Muscle layer of colon (tissue), 2 donors: ENCODE results near the gene METTL6.
A peak's percentile ranks its signal among the peaks of the same experiment; 100 is the strongest.

ENCODE experiments used
- H3K27ac ChIP-seq: one replicate; pipeline ENCODE4 v1.7.0; 2013; ENCODE audit warnings: low read depth, mild to moderate bottlenecking, low read length, moderate library complexity
- H3K27me3 ChIP-seq, 2 donors: one replicate each; pipeline ENCODE4 v1.7.0; 2013; ENCODE audit warnings: low read length in 2 of 2, mild to moderate bottlenecking in 2 of 2; ENCODE audit not compliant: insufficient read depth in 2 of 2, control insufficient read depth in 1 of 2
- H3K36me3 ChIP-seq: one replicate; pipeline ENCODE4 v1.7.0; 2013; ENCODE audit warnings: mild to moderate bottlenecking, low read length; ENCODE audit not compliant: insufficient read depth
- H3K4me1 ChIP-seq: one replicate; pipeline ENCODE4 v1.7.0; 2013; ENCODE audit warnings: mild to moderate bottlenecking, low read length; ENCODE audit not compliant: insufficient read depth
- H3K4me3 ChIP-seq, 2 donors: one replicate each; pipeline ENCODE4 v1.7.0; 2013; ENCODE audit warnings: low read length in 2 of 2, low read depth in 1 of 2, mild to moderate bottlenecking in 1 of 2, moderate library complexity in 1 of 2
- H3K9ac ChIP-seq: one replicate; pipeline ENCODE4 v1.7.0; 2013; ENCODE audit warnings: low read length
- H3K9me3 ChIP-seq: one replicate; pipeline ENCODE4 v1.7.0; 2013; ENCODE audit warnings: mild to moderate bottlenecking, low read length
- donor health status: abdominal sarcoma.
- donor health status: Adenocarcinoma of cecum.

METTL6 gene, protein sequence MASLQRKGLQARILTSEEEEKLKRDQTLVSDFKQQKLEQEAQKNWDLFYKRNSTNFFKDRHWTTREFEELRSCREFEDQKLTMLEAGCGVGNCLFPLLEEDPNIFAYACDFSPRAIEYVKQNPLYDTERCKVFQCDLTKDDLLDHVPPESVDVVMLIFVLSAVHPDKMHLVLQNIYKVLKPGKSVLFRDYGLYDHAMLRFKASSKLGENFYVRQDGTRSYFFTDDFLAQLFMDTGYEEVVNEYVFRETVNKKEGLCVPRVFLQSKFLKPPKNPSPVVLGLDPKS

GRCh38 chr3:15427182-15427880, at the start of gene METTL6, which contains the start of gene EAF1:
Gene METTL6, minus strand, starts transcription at chr3:15427544. Its CDS starts 1,033 bp downstream, at chr3:15426511.
Gene EAF1, plus strand, starts transcription at chr3:15427598. Its CDS starts 182 bp downstream, at chr3:15427780.
- Histone ChIP-seq H3K27me3 (no peaks in the 10 kb centered on the region), H3K4me1 (peaks cover 8% of the 10 kb centered on the region), H3K4me3 (peak within 1 kb of the TSS; percentile 96 to 98), H3K9ac (peak within 1 kb of the TSS; percentile 80), H3K36me3 (peaks cover 17% of the 10 kb centered on the region), H3K9me3 (no peaks in the 10 kb centered on the region), H3K27ac (peak within 1 kb of the TSS; percentile 78)

GRCh38 chr3:15476378-15476777, 49.0 kb upstream of the METTL6 start:
- no peaks in the 10 kb centered on the region for H3K9me3 ChIP-seq
- no peaks in the 10 kb centered on the region for H3K4me1 ChIP-seq
- H3K27ac ChIP-seq = no peak overlapping the region
- H3K9ac ChIP-seq = no peak overlapping the region
- H3K27me3 ChIP-seq = no peaks in the 10 kb centered on the region
- H3K36me3 ChIP-seq = no peaks in the 10 kb centered on the region
- H3K4me3 ChIP-seq = no peak overlapping the region

GRCh38 chr3:15475161-15475560, 47.8 kb upstream of the METTL6 start:
- Histone ChIP-seq H3K27me3 (no peaks in the 10 kb centered on the region), H3K27ac (no peak overlapping the region), H3K4me1 (no peaks in the 10 kb centered on the region), H3K9ac (no peak overlapping the region), H3K9me3 (no peaks in the 10 kb centered on the region), H3K4me3 (no peak overlapping the region), H3K36me3 (no peaks in the 10 kb centered on the region)

- Histone ChIP-seq H3K9me3 (no peaks in the 10 kb centered on the region), H3K27me3 (no peaks in the 10 kb centered on the region), H3K9ac (no peak overlapping the region), H3K4me1 (no peaks in the 10 kb centered on the region), H3K27ac (no peak overlapping the region), H3K36me3 (no peaks in the 10 kb centered on the region), H3K4me3 (no peak overlapping the region)
Observed at GRCh38 chr3:15471861-15472260, 44.5 kb upstream of the METTL6 start.

- H3K4me3 ChIP-seq = no peak overlapping the region
- no peak overlapping the region for H3K9ac ChIP-seq
- H3K27ac ChIP-seq = no peak overlapping the region
- no peaks in the 10 kb centered on the region for H3K36me3 ChIP-seq
- H3K27me3 ChIP-seq = no peaks in the 10 kb centered on the region
- H3K4me1 ChIP-seq = no peaks in the 10 kb centered on the region
- H3K9me3 ChIP-seq = no peaks in the 10 kb centered on the region
Observed at GRCh38 chr3:15470849-15471248, 43.5 kb upstream of the METTL6 start.

DNA sequence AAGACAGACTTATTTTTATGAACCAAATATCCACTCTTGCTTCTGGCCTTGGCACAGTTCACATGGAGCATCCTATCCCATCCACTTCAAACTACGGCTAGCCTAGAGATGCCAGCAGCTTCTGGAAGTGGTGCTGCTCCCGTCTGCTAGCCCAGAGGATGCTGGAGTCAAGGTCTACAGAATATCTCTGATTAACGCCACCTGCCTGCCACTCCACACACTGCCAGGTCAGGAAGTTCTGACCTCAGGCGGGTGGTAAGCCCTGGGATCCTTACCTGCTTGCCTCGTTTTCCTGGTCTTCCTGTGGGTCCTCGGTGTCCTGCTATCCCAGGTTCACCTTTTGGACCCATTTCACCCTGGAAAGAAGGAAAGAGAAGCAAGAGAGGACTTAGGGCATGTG, 42.9 kb upstream of the METTL6 start:
- Histone ChIP-seq H3K36me3 (no peaks in the 10 kb centered on the region), H3K9me3 (no peaks in the 10 kb centered on the region), H3K27ac (no peak overlapping the region), H3K27me3 (no peaks in the 10 kb centered on the region), H3K9ac (no peak overlapping the region), H3K4me1 (no peaks in the 10 kb centered on the region), H3K4me3 (no peak overlapping the region)

- no peak overlapping the region for H3K9ac ChIP-seq
- no peaks in the 10 kb centered on the region for H3K27me3 ChIP-seq
- no peaks in the 10 kb centered on the region for H3K4me1 ChIP-seq
- H3K36me3 ChIP-seq = no peaks in the 10 kb centered on the region
- no peaks in the 10 kb centered on the region for H3K9me3 ChIP-seq
- H3K27ac ChIP-seq = no peak overlapping the region
- H3K4me3 ChIP-seq = no peak overlapping the region
Observed at GRCh38 chr3:15467227-15468181, 40.2 kb upstream of the METTL6 start.

GRCh38 chr3:15465876-15466585, 38.7 kb upstream of the METTL6 start:
- Histone ChIP-seq H3K4me3 (no peak overlapping the region), H3K9ac (no peak overlapping the region), H3K4me1 (no peaks in the 10 kb centered on the region), H3K36me3 (no peaks in the 10 kb centered on the region), H3K27me3 (no peaks in the 10 kb centered on the region), H3K27ac (no peak overlapping the region), H3K9me3 (no peaks in the 10 kb centered on the region)

GRCh38 chr3:15462451-15462850, 35.1 kb upstream of the METTL6 start:
- Histone ChIP-seq H3K27ac (no peak overlapping the region), H3K36me3 (no peaks in the 10 kb centered on the region), H3K9ac (no peak overlapping the region), H3K4me3 (no peak overlapping the region), H3K27me3 (no peaks in the 10 kb centered on the region), H3K9me3 (no peaks in the 10 kb centered on the region), H3K4me1 (no peaks in the 10 kb centered on the region)

DNA sequence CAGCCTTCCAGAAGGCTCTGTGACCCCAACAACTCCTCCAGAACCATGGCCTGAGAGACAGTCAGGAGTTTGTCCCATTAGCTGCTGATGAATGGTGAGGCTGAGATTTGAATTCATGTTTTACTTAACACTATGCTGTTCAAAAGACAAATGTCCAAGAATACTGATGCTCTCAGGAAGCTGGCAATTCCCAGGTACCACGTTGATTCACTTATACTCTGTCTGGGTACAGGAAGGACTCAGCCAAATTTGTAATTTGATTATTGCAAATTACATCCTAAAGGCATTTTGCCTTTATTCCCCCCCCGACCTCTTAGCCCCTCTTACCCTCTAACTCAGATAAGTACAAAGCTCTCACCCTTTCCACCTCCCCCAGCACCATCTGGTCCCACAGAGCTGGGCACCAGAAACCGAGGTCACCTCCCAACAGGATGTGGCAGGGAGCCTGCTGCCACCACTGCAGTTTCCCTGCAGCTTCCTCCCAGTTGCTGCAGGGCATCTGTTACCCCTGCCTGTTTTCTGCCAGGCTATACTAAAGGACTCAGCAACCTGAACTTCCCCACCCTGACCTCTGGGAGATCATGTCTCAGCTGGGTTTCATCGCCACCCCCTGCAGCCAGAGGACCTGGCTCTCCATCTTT, 33.7 kb upstream of the METTL6 start:
- Histone ChIP-seq H3K27me3 (no peaks in the 10 kb centered on the region), H3K36me3 (no peaks in the 10 kb centered on the region), H3K9ac (no peak overlapping the region), H3K4me1 (no peaks in the 10 kb centered on the region), H3K4me3 (no peak overlapping the region), H3K27ac (no peak overlapping the region), H3K9me3 (no peaks in the 10 kb centered on the region)
